Endothelial cell of umbilical vein (primary cell): ENCODE results near the gene COLGALT1. TPM values are rescaled to one million over a fixed set of nuclear protein-coding genes. Genes with fewer than 3 reads are reported as not detected.

Experiments
- BruUV-seq: library from RNA; stranded (reverse); fragments of 400-500 nt; replicated peaks from 2 replicates; lab custom pipeline; 2021; lab: Mats Ljungman, UMichigan
- CTCF ChIA-PET: fragments of 300-600, 350-600 bp; sonication (Branson Sonifier 250); formaldehyde crosslinking; loops from one replicate; lab custom pipeline; 2021; ENCODE audit warnings: antibody characterized with exemption, inconsistent platforms; lab: Charles Lee
- POLR2A ChIA-PET: fragments of 300-600, 350-600 bp; sonication (Branson Sonifier 250); formaldehyde crosslinking; loops from one replicate; lab custom pipeline; 2021; ENCODE audit warnings: antibody characterized with exemption, inconsistent platforms; lab: Charles Lee
- DNase-seq: peaks from one replicate; pipeline ENCODE4 v3.0.0-alpha.2; 2011; ENCODE audit warnings: low read depth, low spot score
- FAIRE-seq: peaks from 2 replicates; lab custom pipeline; 2011; peaks lifted over from hg19 to GRCh38; lab: Jason Lieb, UNC
- H2AFZ ChIP-seq: 2 replicates; pipeline ENCODE4 v1.6.0; 2012; ENCODE audit warnings: low read depth, low read length, control low read depth, inconsistent platforms
- H3K27ac ChIP-seq: 2 replicates; pipeline ENCODE4 v1.5.1; 2011; ENCODE audit warnings: low read depth, mild to moderate bottlenecking, control low read depth, low read length, moderate library complexity; ENCODE audit not compliant: insufficient read depth
- H3K27me3 ChIP-seq, 2 experiments: 2 replicates each; pipeline versions ENCODE4 v1.6.0 to v1.6.1; 2011; ENCODE audit warnings: low read length in 2 of 2, mixed read lengths in 1 of 2; ENCODE audit not compliant: control insufficient read depth in 2 of 2, insufficient read depth in 2 of 2
- H3K36me3 ChIP-seq, 2 experiments: 2 replicates in 1 of 2; 3 replicates in 1 of 2; pipeline ENCODE4 v1.5.1; 2011; ENCODE audit warnings: low read length in 2 of 2, mild to moderate bottlenecking in 1 of 2, moderate library complexity in 1 of 2; ENCODE audit not compliant: control insufficient read depth in 2 of 2, insufficient read depth in 2 of 2; ENCODE audit errors: extremely low read depth in 1 of 2
- H3K4me1 ChIP-seq: 3 replicates; pipeline ENCODE4 v1.5.1; 2011; ENCODE audit warnings: mild to moderate bottlenecking, low read length; ENCODE audit not compliant: control insufficient read depth, insufficient read depth; ENCODE audit errors: extremely low read depth
- H3K4me2 ChIP-seq: 2 replicates; pipeline ENCODE4 v1.6.1; 2011; ENCODE audit warnings: low read length, control low read depth, mixed read lengths; ENCODE audit not compliant: insufficient read depth
- H3K4me3 ChIP-seq, 3 experiments: fragments of 200-600 bp in 1 of 3; sonication (generic), shearing (Covaris generic) in 1 of 3; replicated peaks in 1 of 3; 2 replicates each; pipeline ENCODE4 v1.5.1; 2011 to 2016; ENCODE audit warnings: control low read depth in 3 of 3, low read length in 3 of 3, mild to moderate bottlenecking in 2 of 3, inconsistent platforms in 1 of 3, low read depth in 1 of 3, moderate library complexity in 1 of 3; ENCODE audit not compliant: insufficient read depth in 1 of 3
- H3K79me2 ChIP-seq: 2 replicates; pipeline ENCODE4 v1.6.0; 2012; ENCODE audit warnings: low read length, inconsistent platforms; ENCODE audit not compliant: control insufficient read depth, insufficient read depth
- H3K9ac ChIP-seq: replicated peaks from 2 replicates; pipeline ENCODE3; 2011; ENCODE audit warnings: low read length, control low read depth; ENCODE audit not compliant: insufficient read depth; ENCODE audit errors: extremely low read depth
- H3K9me1 ChIP-seq: replicated peaks from 3 replicates; pipeline ENCODE4 v1.6.0; 2011; ENCODE audit warnings: mild to moderate bottlenecking, low read length; ENCODE audit not compliant: control insufficient read depth, insufficient read depth; ENCODE audit errors: extremely low read depth
- H3K9me3 ChIP-seq: replicated peaks from 2 replicates; pipeline ENCODE4 v1.5.1; 2012; ENCODE audit warnings: low read length, inconsistent platforms; ENCODE audit not compliant: control insufficient read depth, insufficient read depth
- H4K20me1 ChIP-seq: replicated peaks from 2 replicates; pipeline ENCODE3; 2011; ENCODE audit warnings: mild to moderate bottlenecking, low read length; ENCODE audit not compliant: control insufficient read depth, insufficient read depth; ENCODE audit errors: extremely low read depth
- CTCF ChIP-seq, 2 donors: IDR thresholded peaks; 1 replicate in 1 of 2; 2 replicates in 1 of 2; pipeline ENCODE4 v1.5.1; 2011; ENCODE audit warnings: low read length in 2 of 2, mild to moderate bottlenecking in 2 of 2, moderate library complexity in 2 of 2, control low read depth in 1 of 2, inconsistent platforms in 1 of 2, low read depth in 1 of 2; ENCODE audit not compliant: insufficient read depth in 1 of 2; ENCODE audit errors: extremely low read depth in 1 of 2
- EZH2 ChIP-seq: IDR thresholded peaks from 2 replicates; pipeline ENCODE4 v1.6.1; 2012; ENCODE audit warnings: borderline replicate concordance, low read depth, mild to moderate bottlenecking, moderate library complexity, low read length, inconsistent platforms; ENCODE audit not compliant: severe bottlenecking
- FOS ChIP-seq: IDR thresholded peaks from 2 replicates; pipeline ENCODE4 v1.6.1; 2011; ENCODE audit warnings: mild to moderate bottlenecking, low read length, moderate library complexity, borderline replicate concordance; ENCODE audit not compliant: insufficient read depth
- GATA2 ChIP-seq: IDR thresholded peaks from 2 replicates; pipeline ENCODE4 v1.7.0; 2011; ENCODE audit warnings: low read depth, mild to moderate bottlenecking, moderate library complexity, mixed read lengths, low read length; ENCODE audit not compliant: insufficient read length, insufficient read depth
- JUN ChIP-seq: IDR thresholded peaks from 2 replicates; pipeline ENCODE4 v1.6.1; 2011; ENCODE audit warnings: borderline replicate concordance, low read depth; ENCODE audit not compliant: insufficient read length, insufficient read depth
- MAX ChIP-seq: IDR thresholded peaks from 2 replicates; pipeline ENCODE4 v1.6.1; 2011; ENCODE audit not compliant: insufficient read depth, insufficient read length
- MYC ChIP-seq: IDR thresholded peaks from one replicate; pipeline ENCODE4 v1.6.1; 2011; ENCODE audit warnings: mild to moderate bottlenecking, low read depth, low read length
- POLR2A ChIP-seq: IDR thresholded peaks from 2 replicates; pipeline ENCODE4 v1.6.1; 2012; ENCODE audit warnings: low read depth, mild to moderate bottlenecking, control low read depth, low read length
- POLR2AphosphoS5 ChIP-seq: IDR thresholded peaks from 2 replicates; pipeline ENCODE4 v1.6.1; 2012; ENCODE audit warnings: low read depth, mild to moderate bottlenecking, control low read depth, low read length, moderate library complexity; ENCODE audit not compliant: insufficient read depth
- dilution Hi-C: fragments of 300-500 bp; cut with MboI; formaldehyde crosslinking; loops from one replicate; pipeline ENCODE4 v1.15.0; 2019; ENCODE audit warnings: low sequenced_read_pairs; ENCODE audit not compliant: extremely low pct_ligation_motif_present
- intact Hi-C: fragments of 100-400 bp; cut with micrococcal nuclease; formaldehyde crosslinking; loops from one replicate; pipeline ENCODE4 v1.10.0; 2022
- polyA plus RNA-seq, 4 experiments: library from polyadenylated mRNA; depleted of rRNA in 3 of 4; stranded (reverse) in 3 of 4; unstranded in 1 of 4; fragments of >200 nt; gene quantifications; 2 replicates each; pipeline versions ENCODE4 v1.2.1 to v1.2.3, GENCODE V29; 2011 to 2012; ENCODE audit warnings: missing spikeins in 1 of 4
- total RNA-seq: library from RNA; stranded (reverse); gene quantifications from 2 replicates; pipeline ENCODE4 v1.2.3, GENCODE V29; 2021

The COLGALT1 gene
- total and polyA plus RNA-seq, 2 donors (not counting 3 experiments of a cell fraction or from before 2014, with no cell fraction given): 263 to 355 TPM

GRCh38 chr19:17553256-17553655, 2.2 kb upstream of the COLGALT1 start:
- Histone ChIP-seq H3K27ac (peak overlapping the region; percentile 88), H3K79me2 (peaks cover 20% of the 10 kb centered on the region), H3K9me3 (no peaks in the 10 kb centered on the region), H4K20me1 (no peaks in the 10 kb centered on the region), H3K36me3 (peaks cover 0 to 2% of the 10 kb centered on the region in 2 experiments), H3K9ac (no peak overlapping the region), H3K4me3 (no peak overlapping the region), H3K4me1 (peaks cover 29% of the 10 kb centered on the region), H3K27me3 (no peaks in the 10 kb centered on the region), H3K9me1 (no peaks in the 10 kb centered on the region), H3K4me2 (peak overlapping the region; percentile 32), H2AFZ (no peak overlapping the region)
- CTCF ChIA-PET: interaction anchor here (0.8 to 2.4 kb wide), 11 partner anchors 9 to 214 kb away, joined by 3 to 18 read pairs (median 6); partner anchors contain the start of gene PGLS
- peak; percentile 99 for FAIRE-seq
- DNase-seq: peak; percentile 99
- dilution Hi-C loops: no loop called here
- no TSS peak for BruUV-seq
- POLR2A ChIA-PET: interaction anchor here (0.7 to 1.3 kb wide), 3 partner anchors 24 to 193 kb away, joined by 3 to 8 read pairs (median 5); partner anchors contain the start of gene PGLS
- intact Hi-C loops: loop anchor here (1.0 to 10.0 kb wide), 4 partner anchors 14 to 148 kb away; partner anchors contain the start of genes BST2 and PGLS
- peak; percentile 61 for TF ChIP-seq POLR2A
- TF ChIP-seq POLR2AphosphoS5: peak; percentile 96
- peak; percentile 26 for TF ChIP-seq JUN
- TF ChIP-seq EZH2: no peak

- Histone ChIP-seq H3K4me3 (peak overlapping the region in 2 of 3 experiments; percentile 20 to 92), H3K27me3 (no peaks in the 10 kb centered on the region), H3K9ac (no peak overlapping the region), H3K4me2 (peak overlapping the region; percentile 69), H3K79me2 (peaks cover 22% of the 10 kb centered on the region), H3K36me3 (peaks cover 6 to 12% of the 10 kb centered on the region in 2 experiments), H3K9me3 (no peaks in the 10 kb centered on the region), H2AFZ (peak overlapping the region; percentile 86), H3K4me1 (peaks cover 39% of the 10 kb centered on the region), H3K9me1 (no peaks in the 10 kb centered on the region), H4K20me1 (no peaks in the 10 kb centered on the region), H3K27ac (peak overlapping the region; percentile 81)
- ChIA-PET POLR2A (no interaction called here), CTCF (no interaction called here)
- TF ChIP-seq MYC: no peak
- no peak for TF ChIP-seq EZH2
- no peak for TF ChIP-seq CTCF (IDR thresholded peaks at IDR 0.05; ENCODE audit: extremely low read depth in 1 of 2, insufficient read depth in 1 of 2, low read depth in 1 of 2, low read length in 2 of 2)
- no peak for TF ChIP-seq POLR2A
- TF ChIP-seq JUN: no peak
- TF ChIP-seq POLR2AphosphoS5: no peak
- no peak for TF ChIP-seq GATA2
- no peak for TF ChIP-seq FOS
- no peak for TF ChIP-seq MAX
- DNase-seq (no peak), FAIRE-seq (no peak)
- TSS peak; percentile 59 for BruUV-seq
- intact Hi-C loops (loop anchor here (10.0 kb wide), 1 partner anchor 150 kb away; the partner anchor contains the start of gene BST2), dilution Hi-C loops (no loop called here)
These were observed 425 bp upstream of the COLGALT1 start for GRCh38 chr19:17554968-17555479.
